Measurements from ENCODE around the gene TPPP3. TPM values are rescaled to one million over a fixed set of nuclear protein-coding genes. Genes with fewer than 3 reads are reported as not detected.

TPPP3 gene
- total and polyA plus RNA-seq, 9 of the 15 experiments (the other 6 are each of a cell fraction or from before 2014, with no cell fraction given), result 0.13 to 0.50 (median 0.36) TPM; not detected in 2

GRCh38 chr16:67400901-67401300, 7.6 kb upstream of the TPPP3 start:
- H3K4me1 ChIP-seq (replicated peaks in 1 of 2; ENCODE audit: control insufficient read depth in 2 of 2, insufficient read depth in 2 of 2, low read length in 2 of 2), result peaks cover 14 to 52% of the 10 kb centered on the region in 2 experiments
- TF ChIP-seq ZNF140 (CRISPR knock-in tag; IDR thresholded peaks at IDR 0.05), result no peak
- peak in 1 of 3 experiments; percentile 52 for TF ChIP-seq YY1 (IDR thresholded peaks at IDR 0.05; ENCODE audit: borderline replicate concordance in 1 of 3, control insufficient read depth in 1 of 3, extremely low read depth in 1 of 3, insufficient read depth in 3 of 3, insufficient read length in 1 of 3, insufficient replicate concordance in 2 of 3, low read depth in 1 of 3, low read length in 2 of 3)
- no peak for TF ChIP-seq HNRNPK (IDR thresholded peaks at IDR 0.05; ENCODE audit: low read depth, low read length, poor library complexity, severe bottlenecking)
- no peak for TF ChIP-seq FOXA1 (IDR thresholded peaks at IDR 0.05; ENCODE audit: borderline replicate concordance)
- TF ChIP-seq RBM22 (IDR thresholded peaks at IDR 0.05; ENCODE audit: low read depth, low read length, poor library complexity, severe bottlenecking), result no peak
- TF ChIP-seq MLLT1 (IDR thresholded peaks at IDR 0.05), result no peak
- TF ChIP-seq, protein P1, sequence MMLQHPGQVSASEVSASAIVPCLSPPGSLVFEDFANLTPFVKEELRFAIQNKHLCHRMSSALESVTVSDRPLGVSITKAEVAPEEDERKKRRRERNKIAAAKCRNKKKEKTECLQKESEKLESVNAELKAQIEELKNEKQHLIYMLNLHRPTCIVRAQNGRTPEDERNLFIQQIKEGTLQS (IDR thresholded peaks at IDR 0.05), result no peak
- TF ChIP-seq, protein P1 (CRISPR knock-in tag; conservative IDR thresholded peaks at IDR 0.05), result no peak
- in situ Hi-C loops (cut with MboI), result loop anchor here (25.0 kb wide), 1 partner anchor 439 kb away; the partner anchor contains the start of gene CES3
- POLR2A ChIA-PET, result interaction anchor here (0.6 kb wide), 1 partner anchor 137 kb away, joined by 3 read pairs; no protein-coding TSS in a partner anchor
- no peak overlapping the region for H2AFZ ChIP-seq (ENCODE audit: low read depth, low read length)
- H3K4me2 ChIP-seq (ENCODE audit: insufficient read depth, low read length), result no peak overlapping the region
- BruUV-seq (replicated peaks), result no TSS peak
- no peaks in the 10 kb centered on the region for H4K20me1 ChIP-seq (replicated peaks; ENCODE audit: control insufficient read depth, insufficient read depth, low read length)
- H3K27me3 ChIP-seq (ENCODE audit: control insufficient read depth in 2 of 2, insufficient read depth in 2 of 2, low read length in 2 of 2), result peaks cover 2 to 18% of the 10 kb centered on the region in 2 experiments; a peak in 3 of 5 replicates
- CTCF ChIA-PET (ENCODE audit: low intra/inter-chr PET ratio), result interaction anchor here (1.3 kb wide), 1 partner anchor 27 kb away, joined by 3 read pairs; no protein-coding TSS in a partner anchor
- H3K27ac ChIP-seq (ENCODE audit: extremely low read depth, low read depth, low read length), result no peak overlapping the region
- H3K36me3 ChIP-seq (ENCODE audit: control insufficient read depth, insufficient read depth, low read length), result no peaks in the 10 kb centered on the region
- no peak overlapping the region for H3K4me3 ChIP-seq
- intact Hi-C loops (cut with micrococcal nuclease), result loop anchor here (10.0 kb wide), 1 partner anchor 386 kb away; no protein-coding TSS in a partner anchor
- no peaks in the 10 kb centered on the region for H3K9me3 ChIP-seq (replicated peaks; ENCODE audit: control insufficient read depth, insufficient read depth, low read depth, low read length)
- no peaks in the 10 kb centered on the region for H3K9me1 ChIP-seq (ENCODE audit: control insufficient read depth, insufficient read depth, low read length)
- no peak overlapping the region for H3K9ac ChIP-seq (ENCODE audit: insufficient read depth in 1 of 2, low read depth in 2 of 2, low read length in 2 of 2)
- WGBS (ENCODE audit: insufficient coverage, low coverage, missing lambda C conversion rate), result 8% methylated on average over 14 of the region's 14 CpGs
- DNase-seq (ENCODE audit: extremely low read depth in 1 of 4, low spot score in 3 of 4) (no peak), ATAC-seq (no peak), FAIRE-seq (no peak)
- H3K79me2 ChIP-seq (ENCODE audit: control insufficient read depth, insufficient read depth, low read length), result no peaks in the 10 kb centered on the region

Data from K562 (cell line).